Measurements from ENCODE around the gene AATK. TPM values are rescaled to one million over a fixed set of nuclear protein-coding genes. Genes with fewer than 3 reads are reported as not detected.

AATK gene
- total and polyA plus RNA-seq, 10 of the 15 experiments (the other 5 are each of a cell fraction or from before 2014, with no cell fraction given): 0.04 TPM; not detected in 9

DNA sequence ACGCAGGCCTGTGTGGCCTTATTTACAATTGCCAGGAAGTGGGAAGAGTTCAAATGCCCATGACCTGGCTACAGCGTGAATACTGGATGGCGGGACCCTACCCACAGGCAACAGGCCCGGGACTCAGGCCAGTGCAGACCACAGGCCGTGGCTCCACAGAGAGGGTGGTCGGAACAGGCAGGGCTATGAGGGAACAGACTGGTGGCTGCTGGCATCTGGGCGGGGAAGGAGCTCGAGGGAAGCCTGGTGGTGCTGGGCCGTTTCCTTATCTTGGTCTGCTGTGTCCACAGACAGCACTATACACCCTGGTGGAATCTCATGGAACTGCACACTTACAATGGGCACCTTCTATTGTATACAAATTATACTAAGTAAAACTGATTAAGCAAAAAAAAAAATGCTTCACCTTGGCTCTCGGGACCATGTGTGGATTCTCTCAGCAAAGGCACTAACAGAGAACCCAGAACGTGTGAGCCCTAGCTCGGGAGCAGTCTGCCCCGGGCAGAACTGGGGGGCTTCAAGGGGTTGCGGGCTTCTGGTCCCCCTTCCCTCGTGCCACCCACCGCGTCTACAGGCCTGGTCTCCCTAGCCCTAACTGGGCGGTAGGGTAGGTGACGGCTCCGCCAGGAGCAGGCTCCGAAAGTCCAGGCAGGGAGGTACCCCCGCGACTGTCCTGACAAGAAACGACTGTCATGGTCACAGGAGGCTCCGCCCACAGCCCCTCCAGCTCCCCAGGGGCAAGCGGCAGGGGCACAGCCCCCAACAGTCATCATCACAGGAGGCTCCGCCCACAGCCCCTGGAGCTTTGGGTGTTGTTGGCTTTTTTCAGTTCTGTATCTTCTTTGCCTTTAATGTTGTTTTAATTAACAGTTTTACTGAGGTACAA lies 34.9 kb upstream of the AATK start:
- POLR2A ChIA-PET: no interaction called here
- DNase-seq (ENCODE audit: low read depth, low spot score): no peak

More for the DNA sequence above, 34.9 kb upstream of the AATK start:
- H3K27ac ChIP-seq (ENCODE audit: control insufficient read depth, insufficient read depth): no peak overlapping the region
- no peak overlapping the region for H3K9ac ChIP-seq (ENCODE audit: control insufficient read depth, insufficient read depth, low read length)
- TSS peak; percentile 54 for BruUV-seq (replicated peaks)
- intact Hi-C loops (cut with micrococcal nuclease; ENCODE audit: unreplicated experiment): no loop called here
- no peaks in the 10 kb centered on the region for H3K9me3 ChIP-seq (replicated peaks; ENCODE audit: control insufficient read depth, insufficient read depth, low read length)
- H3K36me3 ChIP-seq (ENCODE audit: control insufficient read depth in 2 of 2, insufficient read depth in 2 of 2, low read length in 1 of 2): peaks cover 4 to 6% of the 10 kb centered on the region in 2 experiments; a peak in 2 of 4 replicates
- H3K4me3 ChIP-seq: no peak overlapping the region
- no peak overlapping the region for H3K4me2 ChIP-seq (ENCODE audit: control insufficient read depth, insufficient read depth)
- ATAC-seq (peak; percentile 87), FAIRE-seq (peak; percentile 23)
- H3K79me2 ChIP-seq (ENCODE audit: control insufficient read depth, insufficient read depth, low read length): no peaks in the 10 kb centered on the region
- RAD21 ChIA-PET (ENCODE audit: unreplicated experiment): no interaction called here
- 70% methylated on average over 27 of the region's 27 CpGs for WGBS (ENCODE audit: insufficient coverage, insufficient replicate concordance, low lambda C conversion rate, missing lambda C conversion rate)
- H3K4me1 ChIP-seq (ENCODE audit: control insufficient read depth, insufficient read depth, low read length): no peaks in the 10 kb centered on the region
- TF ChIP-seq YY1 (IDR thresholded peaks at IDR 0.05; ENCODE audit: low read depth, low read length) (no peak), EED (IDR thresholded peaks at IDR 0.05; ENCODE audit: low read depth) (no peak), MYC (IDR thresholded peaks at IDR 0.05; ENCODE audit: insufficient read depth, insufficient read length, insufficient replicate concordance, low read length, severe bottlenecking) (no peak), SMARCA5 (IDR thresholded peaks at IDR 0.05) (no peak), POLR2A (IDR thresholded peaks at IDR 0.05; ENCODE audit: low read depth, low read length) (no peak), NR2F1 (conservative IDR thresholded peaks at IDR 0.05) (no peak), SUPT20H (IDR thresholded peaks at IDR 0.05; ENCODE audit: borderline replicate concordance, control insufficient read depth, low read depth, low read length) (no peak)
- TF ChIP-seq, protein P1, sequence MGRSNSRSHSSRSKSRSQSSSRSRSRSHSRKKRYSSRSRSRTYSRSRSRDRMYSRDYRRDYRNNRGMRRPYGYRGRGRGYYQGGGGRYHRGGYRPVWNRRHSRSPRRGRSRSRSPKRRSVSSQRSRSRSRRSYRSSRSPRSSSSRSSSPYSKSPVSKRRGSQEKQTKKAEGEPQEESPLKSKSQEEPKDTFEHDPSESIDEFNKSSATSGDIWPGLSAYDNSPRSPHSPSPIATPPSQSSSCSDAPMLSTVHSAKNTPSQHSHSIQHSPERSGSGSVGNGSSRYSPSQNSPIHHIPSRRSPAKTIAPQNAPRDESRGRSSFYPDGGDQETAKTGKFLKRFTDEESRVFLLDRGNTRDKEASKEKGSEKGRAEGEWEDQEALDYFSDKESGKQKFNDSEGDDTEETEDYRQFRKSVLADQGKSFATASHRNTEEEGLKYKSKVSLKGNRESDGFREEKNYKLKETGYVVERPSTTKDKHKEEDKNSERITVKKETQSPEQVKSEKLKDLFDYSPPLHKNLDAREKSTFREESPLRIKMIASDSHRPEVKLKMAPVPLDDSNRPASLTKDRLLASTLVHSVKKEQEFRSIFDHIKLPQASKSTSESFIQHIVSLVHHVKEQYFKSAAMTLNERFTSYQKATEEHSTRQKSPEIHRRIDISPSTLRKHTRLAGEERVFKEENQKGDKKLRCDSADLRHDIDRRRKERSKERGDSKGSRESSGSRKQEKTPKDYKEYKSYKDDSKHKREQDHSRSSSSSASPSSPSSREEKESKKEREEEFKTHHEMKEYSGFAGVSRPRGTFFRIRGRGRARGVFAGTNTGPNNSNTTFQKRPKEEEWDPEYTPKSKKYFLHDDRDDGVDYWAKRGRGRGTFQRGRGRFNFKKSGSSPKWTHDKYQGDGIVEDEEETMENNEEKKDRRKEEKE (IDR thresholded peaks at IDR 0.05): no peak
- TF ChIP-seq, protein P2, sequence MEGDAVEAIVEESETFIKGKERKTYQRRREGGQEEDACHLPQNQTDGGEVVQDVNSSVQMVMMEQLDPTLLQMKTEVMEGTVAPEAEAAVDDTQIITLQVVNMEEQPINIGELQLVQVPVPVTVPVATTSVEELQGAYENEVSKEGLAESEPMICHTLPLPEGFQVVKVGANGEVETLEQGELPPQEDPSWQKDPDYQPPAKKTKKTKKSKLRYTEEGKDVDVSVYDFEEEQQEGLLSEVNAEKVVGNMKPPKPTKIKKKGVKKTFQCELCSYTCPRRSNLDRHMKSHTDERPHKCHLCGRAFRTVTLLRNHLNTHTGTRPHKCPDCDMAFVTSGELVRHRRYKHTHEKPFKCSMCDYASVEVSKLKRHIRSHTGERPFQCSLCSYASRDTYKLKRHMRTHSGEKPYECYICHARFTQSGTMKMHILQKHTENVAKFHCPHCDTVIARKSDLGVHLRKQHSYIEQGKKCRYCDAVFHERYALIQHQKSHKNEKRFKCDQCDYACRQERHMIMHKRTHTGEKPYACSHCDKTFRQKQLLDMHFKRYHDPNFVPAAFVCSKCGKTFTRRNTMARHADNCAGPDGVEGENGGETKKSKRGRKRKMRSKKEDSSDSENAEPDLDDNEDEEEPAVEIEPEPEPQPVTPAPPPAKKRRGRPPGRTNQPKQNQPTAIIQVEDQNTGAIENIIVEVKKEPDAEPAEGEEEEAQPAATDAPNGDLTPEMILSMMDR (IDR thresholded peaks at IDR 0.05 in 2 of 3, conservative IDR thresholded peaks at IDR 0.05 in 1 of 3; ENCODE audit: control insufficient read depth in 2 of 3, extremely low read depth in 1 of 3, insufficient read depth in 1 of 3, low read depth in 3 of 3, low read length in 3 of 3): peak; percentile 18 to 45 (median 42); a peak in 4 of 6 replicates
- H2AFZ ChIP-seq (ENCODE audit: control insufficient read depth, low read depth, low read length): no peak overlapping the region
- CTCF ChIA-PET: no interaction called here
- no peaks in the 10 kb centered on the region for H4K20me1 ChIP-seq (ENCODE audit: control insufficient read depth, insufficient read depth)
- in situ Hi-C loops (cut with MboI): no loop called here
- SMC1A ChIA-PET (ENCODE audit: uncharacterized antibody, unreplicated experiment): no interaction called here
- H3K27me3 ChIP-seq (replicated peaks in 1 of 2; ENCODE audit: control insufficient read depth in 2 of 2, insufficient read depth in 2 of 2, low read length in 1 of 2): no peaks in the 10 kb centered on the region

Measured in GM12878 (cell line).